Right ventricle myocardium inferior (tissue), 1 donor: ENCODE measurements around the gene DSCAM. TPM values are rescaled to one million over a fixed set of nuclear protein-coding genes. Genes with fewer than 3 reads are reported as not detected.
A peak's percentile ranks its signal among the peaks of the same experiment; 100 is the strongest.

ENCODE experiments used
- ATAC-seq: fragments of 200-7000 bp; cut with Tn5 transposase; one replicate; pipeline ENCODE4 v1.9.1; 2020; ENCODE audit warnings: mild to moderate bottlenecking, moderate library complexity
- DNase-seq: peaks from one replicate; pipeline ENCODE4 v3.0.0; 2021; ENCODE audit errors: missing footprints
- intact Hi-C: fragments of 100-400 bp; cut with DNase I; formaldehyde crosslinking; loops from one replicate; pipeline ENCODE4 v1.11.0; 2022
- total RNA-seq: library from RNA; stranded (reverse); fragmentation: NEBNext Ultra II Directional; extraction: Animal tissue kit (Norgen Biotek cat#: 25700); gene quantifications from one replicate; pipeline ENCODE4 v1.2.1, GENCODE V29; 2021
- donor health status: DM: no; HTN: yes; CAD: no; lungs with severe emphysema.

Gene DSCAM
- total RNA-seq, 1 donor from 2014 or later = not detected

DNA sequence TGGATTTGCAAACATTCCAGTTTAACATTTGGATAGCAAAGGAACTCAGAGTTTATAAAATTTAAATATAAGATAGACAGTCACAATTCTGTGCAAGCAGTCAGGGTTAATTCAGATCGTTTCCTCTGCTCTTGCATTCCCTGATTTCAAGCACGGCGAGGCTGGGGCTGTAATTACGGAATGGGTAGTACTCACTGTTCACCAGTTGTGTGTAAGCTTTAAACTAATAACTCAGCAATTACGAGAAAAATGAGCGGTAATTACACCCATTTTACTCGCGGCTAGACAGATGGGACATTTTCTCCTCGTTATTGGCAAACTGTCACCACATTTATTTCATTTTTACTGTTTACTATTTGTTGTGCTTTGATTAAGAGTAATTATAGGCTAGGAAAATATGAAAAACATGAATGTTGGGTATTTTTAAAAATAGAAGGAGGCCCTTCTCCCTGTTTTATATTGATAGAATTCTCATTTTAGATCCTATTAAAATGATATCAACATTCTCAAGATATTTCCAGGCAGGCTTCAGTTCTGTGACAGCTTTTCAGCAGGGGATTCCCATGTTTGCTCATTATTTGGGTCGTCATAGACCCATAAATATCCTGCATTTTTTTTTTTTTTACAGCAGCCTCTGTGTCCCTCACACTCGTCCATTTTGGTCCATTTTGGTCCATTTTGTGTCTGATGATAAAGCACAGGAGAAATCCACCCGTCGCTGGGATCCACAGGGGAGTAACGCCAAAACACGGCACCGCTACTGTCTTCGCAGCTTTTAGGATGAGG lies 208.3 kb downstream of the DSCAM start:
- no peak for DNase-seq
- intact Hi-C loops = no loop called here
- ATAC-seq = no peak

DNA sequence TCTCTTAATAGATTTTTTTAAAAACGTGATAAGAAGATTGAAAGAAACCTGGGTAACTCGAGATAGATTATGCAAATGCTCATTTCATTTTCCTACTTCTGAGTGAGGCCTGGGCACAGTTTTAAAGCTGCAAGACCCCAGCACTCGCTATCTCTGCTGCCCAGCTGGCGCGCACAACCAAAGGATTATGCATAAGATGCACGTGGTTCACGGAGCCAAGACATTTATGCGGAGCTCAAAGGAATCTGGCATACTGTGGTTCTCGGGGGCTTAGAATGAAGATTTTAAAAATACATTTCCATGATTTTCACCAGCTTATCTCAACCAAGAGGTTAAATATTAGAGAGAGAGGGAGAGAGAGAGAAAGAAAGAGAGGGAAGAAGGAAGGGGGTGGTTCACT lies 210.9 kb downstream of the DSCAM start:
- ATAC-seq = no peak
- intact Hi-C loops = no loop called here
- DNase-seq = no peak

DNA sequence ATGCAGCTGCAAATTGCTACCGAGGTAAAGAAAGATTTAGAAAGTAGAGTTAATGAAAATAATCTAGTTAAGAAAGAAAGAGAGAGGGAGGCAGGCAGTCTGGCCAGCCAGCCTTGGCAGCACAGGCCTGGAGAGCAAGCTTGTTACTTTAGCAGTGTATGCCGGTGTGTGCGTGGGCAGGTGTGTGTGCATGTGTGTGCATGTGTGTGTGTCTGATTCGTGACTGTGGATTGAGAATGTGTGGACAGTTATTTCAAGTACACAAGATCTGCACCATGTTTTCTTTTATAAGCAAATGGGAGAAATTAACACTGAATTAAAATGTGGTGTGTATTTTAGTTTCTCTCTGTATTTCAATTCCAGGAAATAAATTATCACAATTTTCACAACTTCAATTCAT lies 211.6 kb downstream of the DSCAM start:
- DNase-seq = no peak
- intact Hi-C loops = no loop called here
- ATAC-seq = no peak

DNA sequence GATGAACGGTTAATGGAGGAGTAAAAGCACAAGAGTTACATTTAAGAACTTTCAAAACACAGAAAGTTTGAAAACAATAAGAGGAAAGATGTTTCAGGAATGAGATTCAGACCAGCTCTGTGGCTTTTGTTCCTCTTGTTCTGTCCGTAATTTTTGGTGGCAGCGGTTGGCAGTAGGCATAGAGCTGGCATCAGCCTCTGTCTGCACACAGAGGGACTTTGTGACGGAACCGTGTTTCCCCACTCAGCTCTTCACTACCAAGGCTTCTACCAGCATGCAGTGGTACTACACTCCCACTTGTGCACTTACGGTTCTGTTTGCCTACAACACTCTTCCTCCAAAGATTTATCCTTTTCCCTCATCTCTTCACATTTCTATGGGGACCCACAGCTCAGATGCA lies 212.8 kb downstream of the DSCAM start:
- no peak for DNase-seq
- intact Hi-C loops = no loop called here
- ATAC-seq = no peak

DNA sequence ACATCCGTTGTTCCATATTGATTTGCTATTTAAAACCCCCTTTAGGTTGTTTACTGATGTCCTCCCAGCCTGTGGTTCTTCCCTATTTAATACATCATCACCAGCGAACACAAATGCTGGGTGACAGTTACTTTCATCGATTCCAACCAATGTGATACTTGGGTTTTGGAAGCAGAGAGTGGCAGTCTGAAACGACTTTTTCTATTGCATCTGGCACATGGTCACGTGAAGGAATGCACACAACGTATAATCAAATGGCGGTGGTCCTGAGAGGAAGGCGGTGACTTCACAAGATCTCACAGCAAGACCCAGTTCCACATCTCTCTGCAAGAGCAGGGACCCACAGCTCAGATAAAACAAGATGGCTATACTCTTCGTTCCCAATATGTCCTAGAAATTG lies 213.9 kb downstream of the DSCAM start:
- DNase-seq = no peak
- intact Hi-C loops = no loop called here
- no peak for ATAC-seq

DNA sequence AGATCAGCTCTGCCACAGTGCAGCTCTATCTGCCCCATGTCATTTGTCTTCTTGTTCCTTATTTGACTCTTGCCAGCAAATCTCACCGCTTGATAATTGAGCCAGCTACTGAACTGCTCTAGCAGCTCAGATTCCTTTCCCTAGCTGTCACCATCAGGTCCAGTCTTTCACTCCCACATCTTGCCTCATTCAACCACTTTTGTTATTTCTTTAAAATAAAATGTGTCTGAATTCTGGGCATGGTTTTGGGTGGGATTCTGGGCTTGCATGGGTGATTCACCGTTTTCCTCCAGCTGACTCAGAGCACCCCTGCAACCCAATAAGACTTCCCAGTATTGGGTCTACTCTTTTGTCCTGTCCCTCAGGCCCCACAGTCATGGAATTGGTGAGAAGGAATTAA lies 215.7 kb downstream of the DSCAM start:
- intact Hi-C loops = no loop called here
- ATAC-seq (no peak), DNase-seq (no peak)

DNA sequence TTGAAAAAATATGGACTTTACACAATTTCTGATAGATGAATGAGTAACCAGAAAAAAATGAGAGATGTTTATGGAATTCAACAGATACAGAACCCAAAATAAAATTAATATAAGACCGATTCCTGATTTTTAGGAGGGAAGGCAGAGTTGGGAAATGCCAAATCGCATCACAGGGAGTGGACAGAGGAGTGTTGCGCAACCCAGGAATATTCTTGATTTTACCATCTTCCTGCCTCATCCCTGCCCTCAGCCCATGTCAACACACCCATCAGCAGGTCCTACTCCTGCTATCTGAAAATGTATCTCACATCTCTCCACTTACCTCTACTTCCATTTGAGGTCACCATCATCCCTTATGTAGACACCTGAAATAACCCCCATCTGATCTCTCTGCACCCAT lies 221.0 kb downstream of the DSCAM start:
- intact Hi-C loops = no loop called here
- DNase-seq (no peak), ATAC-seq (no peak)

DNA sequence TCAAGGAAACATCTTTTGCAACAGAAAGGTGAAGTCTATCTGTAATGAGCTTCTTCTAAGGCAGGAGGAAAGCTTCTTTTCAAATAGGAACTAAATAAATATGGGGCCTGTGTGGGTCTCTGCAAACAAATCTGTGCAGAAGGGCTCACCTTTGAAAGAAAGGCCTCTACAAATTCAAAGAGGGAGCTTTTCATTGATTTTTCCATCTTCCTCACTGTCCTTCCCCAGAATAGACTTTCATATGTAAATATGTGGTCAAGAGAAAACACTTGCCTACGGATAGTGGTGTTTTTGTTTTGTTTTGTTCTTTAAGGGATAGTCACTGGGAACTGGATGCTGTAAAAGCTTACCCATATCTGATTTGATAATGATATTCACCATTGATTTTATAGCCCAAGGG lies 223.4 kb downstream of the DSCAM start:
- intact Hi-C loops = no loop called here
- ATAC-seq (no peak), DNase-seq (no peak)

DNA sequence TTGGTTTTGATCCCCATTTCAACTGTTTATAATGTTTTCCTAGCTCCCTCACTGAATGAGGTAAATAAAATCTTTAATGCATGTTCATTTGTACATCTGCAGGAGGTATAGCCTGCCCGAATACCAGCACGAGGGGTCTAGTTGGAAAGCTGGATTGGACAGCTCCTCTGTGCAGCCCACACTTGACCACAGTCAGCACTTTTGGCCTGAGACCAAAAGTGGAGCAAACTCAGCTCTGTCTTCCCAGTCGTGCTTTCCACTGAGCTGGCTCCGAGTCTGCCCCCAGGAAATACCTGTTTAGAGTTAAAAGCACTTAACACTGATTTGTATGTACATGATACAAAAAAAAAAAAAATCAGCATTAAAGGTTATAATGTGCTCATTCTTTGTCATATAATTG lies 224.4 kb downstream of the DSCAM start:
- intact Hi-C loops = no loop called here
- ATAC-seq = no peak
- no peak for DNase-seq

DNA sequence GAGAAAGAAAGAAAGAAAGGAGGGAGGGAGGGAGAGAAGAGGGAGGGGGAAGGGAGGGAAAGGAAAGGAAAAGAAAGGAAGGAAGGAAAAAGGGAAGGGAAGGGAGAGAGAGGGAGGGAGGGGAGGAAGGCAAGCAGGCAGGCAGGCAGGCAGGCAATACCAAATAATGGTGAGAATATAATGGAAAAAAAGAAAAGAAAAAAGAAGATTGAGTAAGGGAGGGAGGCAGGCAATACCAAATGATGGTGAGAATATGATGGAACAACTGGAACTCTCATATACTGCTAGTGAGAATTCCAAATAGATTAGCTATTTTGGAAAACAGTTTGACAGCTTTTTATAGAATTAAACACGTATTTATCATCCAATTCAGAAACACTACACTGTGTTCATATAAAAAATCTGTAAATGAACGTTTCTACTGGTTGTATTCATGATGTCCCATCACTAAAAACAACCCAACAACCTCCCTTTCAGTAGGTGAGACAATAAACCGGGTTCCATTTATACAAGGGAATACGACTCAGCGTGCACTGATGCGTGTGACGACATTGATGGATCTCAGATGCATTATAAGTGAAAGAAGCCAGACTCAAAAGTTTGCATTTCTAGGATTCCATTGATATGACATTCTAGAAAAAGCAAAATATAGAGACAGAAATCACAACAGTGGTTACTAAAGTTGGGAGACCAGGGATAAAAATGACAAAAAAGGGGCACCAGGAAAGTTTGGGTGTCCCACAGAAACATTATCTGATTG lies 226.4 kb downstream of the DSCAM start:
- DNase-seq (no peak), ATAC-seq (no peak)
- intact Hi-C loops = no loop called here

DNA sequence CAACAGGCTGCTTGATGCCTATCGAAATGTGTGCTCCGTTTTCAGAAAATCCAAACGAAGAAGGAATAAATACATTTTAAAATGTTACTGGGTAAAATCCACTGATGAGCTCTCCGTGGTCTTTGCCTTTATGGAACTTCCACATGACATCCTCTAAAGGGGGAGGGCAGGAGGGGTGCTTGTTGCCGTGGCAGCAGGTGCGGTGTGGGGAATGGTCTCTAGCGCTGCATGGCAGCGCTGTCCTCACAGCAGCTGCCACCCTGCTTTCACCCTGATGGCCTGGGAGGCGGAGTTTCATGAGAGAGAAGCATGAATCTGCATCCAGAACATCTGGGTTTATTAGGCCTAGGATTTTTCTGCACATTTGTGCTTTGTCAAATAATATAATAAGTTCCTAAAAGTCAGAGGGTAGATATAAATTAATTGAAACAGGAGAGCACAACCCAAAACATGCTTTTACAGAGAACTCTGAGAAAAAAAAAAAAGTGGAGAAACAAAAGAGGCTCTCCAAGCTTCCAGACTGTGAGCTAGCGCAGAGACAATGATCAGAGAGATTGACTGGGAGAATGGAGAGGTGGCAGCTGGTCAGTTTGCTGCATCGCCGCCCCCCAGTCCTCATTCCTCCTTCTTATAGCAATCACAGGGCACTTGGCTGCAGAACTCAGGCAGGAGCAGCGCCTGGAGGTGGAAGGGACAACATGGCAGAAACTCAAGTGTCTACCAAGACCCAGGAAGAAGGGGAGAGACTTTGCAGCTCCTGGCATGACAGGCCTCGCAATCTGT lies 228.6 kb downstream of the DSCAM start:
- no peak for ATAC-seq
- no peak for DNase-seq
- intact Hi-C loops = no loop called here

DNA sequence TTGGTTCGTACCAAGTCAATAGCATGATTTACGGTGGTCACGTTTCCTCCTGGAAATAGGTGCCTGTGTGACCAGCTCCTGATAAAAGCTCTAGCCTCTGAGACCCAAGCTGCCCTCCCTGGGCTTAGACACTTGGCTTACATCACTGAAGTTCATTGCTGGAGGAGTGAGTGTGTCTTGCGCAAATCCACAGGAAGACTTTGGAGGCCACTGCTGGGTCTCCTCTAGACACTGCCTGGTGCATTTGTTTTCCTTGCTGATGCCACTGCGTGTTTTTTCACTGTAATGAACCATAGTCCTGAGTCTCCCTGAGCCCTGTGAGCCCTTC lies 230.6 kb downstream of the DSCAM start:
- DNase-seq (no peak), ATAC-seq (no peak)
- intact Hi-C loops = no loop called here

DNA sequence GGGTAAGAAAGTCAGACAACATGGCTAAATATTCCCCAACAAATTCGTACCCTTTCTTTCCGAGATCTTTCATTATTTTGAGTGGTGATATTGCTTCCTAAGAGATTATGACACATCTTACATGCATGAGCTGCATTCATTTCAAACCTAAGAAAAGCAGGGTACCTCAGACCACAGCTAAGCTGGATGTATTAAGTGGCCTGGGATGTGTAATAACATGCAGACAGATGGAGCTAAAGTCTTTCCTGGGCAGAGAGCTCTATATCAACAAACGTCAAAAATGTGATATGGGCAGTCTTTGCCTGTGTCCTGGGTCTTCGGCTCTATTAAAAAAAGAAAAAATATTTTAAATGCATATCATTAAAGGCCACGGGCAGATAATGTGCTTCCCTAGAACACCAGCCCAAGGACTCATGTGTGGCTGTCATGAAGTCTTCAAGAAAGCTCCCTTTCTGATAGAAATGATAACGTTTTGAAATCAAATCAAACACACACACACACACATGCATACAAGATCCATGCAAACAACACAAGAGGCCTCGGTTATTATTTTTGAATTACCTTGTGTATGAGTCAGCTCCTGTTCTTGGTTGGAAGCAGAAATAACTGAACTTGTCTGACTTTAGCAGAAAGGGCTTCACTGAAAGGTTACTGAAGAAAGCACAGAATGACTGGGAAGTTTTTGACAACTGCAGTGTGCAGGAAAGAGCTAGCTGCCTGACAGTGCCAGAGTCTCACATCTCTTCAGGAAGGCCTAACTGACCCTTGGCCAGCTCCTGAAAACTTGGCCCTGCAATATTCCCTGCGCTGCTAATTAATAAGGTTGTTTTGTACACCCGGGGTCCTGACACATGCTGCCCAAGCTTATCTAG lies 231.2 kb downstream of the DSCAM start:
- no peak for ATAC-seq
- no peak for DNase-seq
- intact Hi-C loops = no loop called here

DNA sequence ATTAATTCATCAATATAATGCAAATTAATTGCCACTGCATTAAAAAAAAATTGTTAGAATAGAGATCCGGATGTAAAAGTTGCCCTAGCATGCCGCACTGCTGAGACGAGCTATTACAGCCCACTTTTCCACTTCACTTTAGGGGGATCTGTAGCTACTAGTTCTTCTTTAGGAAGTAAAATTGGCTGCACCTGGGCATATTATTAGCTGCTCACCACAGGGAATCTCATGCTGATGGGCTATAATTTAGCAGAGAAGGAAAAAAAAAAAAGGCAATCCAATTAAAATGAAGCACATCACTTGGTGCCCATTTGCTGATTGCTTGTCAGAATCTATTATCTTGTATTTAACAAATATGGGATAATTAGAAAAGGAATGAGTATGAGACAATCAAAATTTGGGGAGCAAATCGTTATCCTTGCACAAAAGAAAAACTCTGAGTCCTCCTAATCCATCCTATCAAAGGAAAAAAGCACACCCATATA lies 233.4 kb downstream of the DSCAM start:
- DNase-seq (no peak), ATAC-seq (no peak)
- intact Hi-C loops = no loop called here

DNA sequence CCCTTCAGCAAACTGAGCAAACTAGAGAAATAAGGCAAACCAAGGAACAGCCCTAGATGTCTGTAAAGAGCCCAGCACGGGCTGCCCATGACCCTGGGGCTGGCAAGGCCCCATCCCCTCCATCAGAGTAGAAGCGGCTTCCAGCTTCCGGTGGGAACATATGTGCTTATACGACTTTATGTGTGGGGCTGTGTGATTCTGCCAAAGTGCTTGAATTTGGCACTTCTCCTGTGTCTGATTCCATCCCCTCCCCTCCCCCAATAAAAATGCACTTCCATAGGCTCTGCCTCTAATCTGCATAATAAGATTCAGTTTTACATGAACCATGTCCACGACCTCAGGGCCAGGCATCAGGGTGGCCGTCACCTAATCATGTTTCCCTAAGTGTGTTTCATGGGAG lies 236.6 kb downstream of the DSCAM start:
- ATAC-seq = no peak
- DNase-seq = no peak
- intact Hi-C loops = no loop called here

DNA sequence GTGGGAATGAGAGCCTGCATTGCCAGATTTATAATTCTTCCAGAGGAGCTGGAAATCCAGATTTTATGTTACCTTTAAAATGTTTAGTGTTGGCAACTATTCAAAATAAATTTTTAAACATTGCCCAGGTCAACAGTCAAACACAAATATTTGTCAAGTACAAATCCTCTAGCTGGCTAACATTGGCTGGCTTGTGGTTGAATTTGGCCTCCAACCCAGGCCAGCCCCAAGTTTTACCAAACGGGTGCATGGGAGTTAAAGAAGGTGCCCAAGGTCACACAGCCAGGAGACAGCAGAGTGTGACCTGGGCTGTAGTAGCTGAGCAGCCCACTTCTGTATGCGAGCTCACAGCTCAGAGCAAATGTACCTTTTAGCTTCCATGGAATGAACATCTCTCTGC lies 240.6 kb downstream of the DSCAM start:
- ATAC-seq (no peak), DNase-seq (no peak)
- intact Hi-C loops = no loop called here

DNA sequence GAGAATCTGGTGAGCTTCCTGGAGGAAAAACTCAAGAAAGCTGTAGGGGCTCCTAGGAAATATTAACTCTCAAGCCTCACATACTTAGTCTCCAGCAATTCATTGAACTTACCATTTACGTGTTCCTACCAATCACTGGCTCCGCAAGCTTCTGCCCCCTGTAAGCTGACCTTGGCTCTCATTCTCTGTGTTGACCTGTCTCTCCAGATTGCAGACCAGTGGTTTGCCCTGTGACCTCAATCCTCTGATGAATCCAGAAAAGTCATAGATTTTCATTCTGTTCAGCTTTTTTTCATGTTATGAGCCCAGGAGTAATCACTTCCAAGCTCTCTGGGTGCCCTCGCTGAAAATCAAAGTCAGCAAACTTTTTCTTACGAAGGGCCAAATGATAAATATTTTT lies 241.9 kb downstream of the DSCAM start:
- ATAC-seq (no peak), DNase-seq (no peak)
- intact Hi-C loops = no loop called here

DNA sequence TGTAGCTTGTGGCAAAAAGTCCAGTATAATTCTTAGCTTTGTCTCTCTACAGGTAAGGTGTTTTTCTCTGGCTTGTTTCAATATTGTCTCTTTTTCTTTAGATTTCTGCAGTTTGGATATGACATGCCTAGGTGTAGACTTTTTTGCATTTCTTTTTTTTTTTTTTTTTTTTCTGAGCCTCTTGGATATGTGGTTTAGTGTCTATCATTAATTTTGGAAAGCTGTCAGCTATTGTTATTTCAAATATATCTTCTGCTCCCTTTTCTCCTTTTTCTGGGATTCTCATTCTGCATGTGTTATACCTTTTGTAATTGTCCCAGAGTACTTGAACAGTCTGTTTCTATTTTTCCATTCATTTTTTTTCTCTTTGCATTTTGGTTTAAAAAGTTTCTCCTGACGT lies 243.2 kb downstream of the DSCAM start:
- no peak for DNase-seq
- no peak for ATAC-seq
- intact Hi-C loops = no loop called here

DNA sequence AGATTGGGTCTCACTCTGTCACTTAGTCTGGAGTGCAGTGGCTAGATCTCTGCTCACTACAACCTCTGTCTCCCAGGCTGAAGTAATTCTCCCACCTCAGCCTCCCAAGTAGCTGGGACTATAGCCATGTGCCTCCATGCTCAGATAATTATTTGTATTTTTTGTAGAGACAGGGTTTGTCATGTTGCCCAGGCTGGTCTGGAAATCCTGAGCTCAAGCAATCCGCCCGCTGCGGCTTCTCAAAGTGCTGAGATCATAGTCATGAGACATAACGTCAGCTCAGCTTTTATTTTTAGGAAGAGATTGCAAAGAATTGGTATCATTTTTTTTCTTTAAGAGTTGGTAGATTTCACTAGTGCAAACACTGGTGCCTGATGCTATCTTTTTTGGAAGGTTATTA lies 244.9 kb downstream of the DSCAM start:
- ATAC-seq (no peak), DNase-seq (peak; percentile 62)
- intact Hi-C loops = no loop called here
